HG03558 (cell line): ENCODE data around the gene REEP5.

Source experiments
- ATAC-seq: cut with Tn5 transposase; IDR thresholded peaks from one replicate; pipeline ENCODE4 v1.9.1; 2021; ENCODE audit warnings: moderate number of reproducible peaks; ENCODE audit not compliant: unreplicated experiment; ENCODE audit errors: extremely low read depth

Gene REEP5

GRCh38 chr5:112849912-112850311 lies 72.1 kb downstream of the REEP5 start:
- no peak for ATAC-seq

- peak; percentile 100 for ATAC-seq
Observed at GRCh38 chr5:112848116-112848811, 73.8 kb downstream of the REEP5 start.

GRCh38 chr5:112847306-112847705 lies 74.7 kb downstream of the REEP5 start:
- ATAC-seq, result no peak

GRCh38 chr5:112846556-112846955 lies 75.5 kb downstream of the REEP5 start:
- ATAC-seq, result no peak

- no peak for ATAC-seq
Observed at GRCh38 chr5:112844489-112844888, 77.5 kb downstream of the REEP5 start.

- no peak for ATAC-seq
Observed at GRCh38 chr5:112833971-112834370, 88.1 kb downstream of the REEP5 start.

GRCh38 chr5:112830378-112830777 lies 91.6 kb downstream of the REEP5 start:
- no peak for ATAC-seq
